Nephron progenitor cell (in vitro differentiated cells): ENCODE measurements around the gene HES3.

Experiments
- DNase-seq: peaks from one replicate; pipeline ENCODE4 v3.0.0; 2021
- H3K27ac Mint-ChIP-seq: 2 replicates; pipeline ENCODE4 v1.8.0; 2021; ENCODE audit warnings: mild to moderate bottlenecking, moderate library complexity, mixed read lengths
- H3K27me3 Mint-ChIP-seq: 2 replicates; pipeline ENCODE4 v1.8.0; 2021; ENCODE audit warnings: mild to moderate bottlenecking, low read depth, mixed read lengths; ENCODE audit not compliant: poor library complexity
- H3K36me3 Mint-ChIP-seq: 2 replicates; pipeline ENCODE4 v1.8.0; 2021; ENCODE audit warnings: low read depth, mixed read lengths
- H3K4me1 Mint-ChIP-seq: 2 replicates; pipeline ENCODE4 v1.8.0; 2021; ENCODE audit warnings: mixed read lengths
- H3K4me3 Mint-ChIP-seq: 2 replicates; pipeline ENCODE4 v1.8.0; 2021; ENCODE audit warnings: mild to moderate bottlenecking, moderate library complexity, mixed read lengths
- H3K9me3 Mint-ChIP-seq: 2 replicates; pipeline ENCODE4 v1.8.0; 2021; ENCODE audit warnings: mild to moderate bottlenecking, moderate library complexity, mixed read lengths
- TF ChIP-seq, protein P1 (sequence below): fragments of 200-600 bp; sonication (generic); IDR thresholded peaks from 2 replicates; pipeline ENCODE4 v1.5.0; 2021; ENCODE audit warnings: antibody characterized with exemption

The HES3 gene

DNA sequence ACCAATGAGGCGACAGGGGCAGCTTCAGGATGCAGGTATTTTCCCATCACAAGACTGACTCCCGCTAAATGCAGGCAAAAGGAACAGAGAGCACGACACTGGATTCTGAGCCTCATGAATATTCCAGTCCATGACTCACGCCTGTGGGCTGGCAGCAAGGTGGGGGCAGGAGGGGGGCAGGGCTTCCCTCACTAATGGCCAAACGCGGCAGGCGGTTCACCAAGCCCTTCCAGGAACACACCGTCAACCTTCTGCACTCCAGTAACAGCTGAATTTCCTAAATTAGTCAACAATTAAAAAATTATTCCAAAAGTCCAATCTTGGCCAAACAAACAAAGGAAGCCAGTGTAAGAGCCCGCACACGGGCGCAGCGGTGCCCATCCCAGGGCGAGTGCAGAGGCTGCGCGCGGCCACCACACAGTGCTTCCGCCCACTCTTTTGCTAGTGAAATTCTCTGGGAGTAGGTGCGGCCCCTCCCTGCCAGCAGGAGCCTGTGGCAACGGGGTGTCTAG, 29.5 kb downstream of the HES3 start:
- no peaks in the 10 kb centered on the region for H3K9me3 Mint-ChIP-seq
- no peak for DNase-seq
- no peaks in the 10 kb centered on the region for H3K36me3 Mint-ChIP-seq
- no peak overlapping the region for H3K4me3 Mint-ChIP-seq
- peaks cover 91% of the 10 kb centered on the region for H3K4me1 Mint-ChIP-seq
- peaks cover 6% of the 10 kb centered on the region for H3K27me3 Mint-ChIP-seq
- TF ChIP-seq, protein P1, sequence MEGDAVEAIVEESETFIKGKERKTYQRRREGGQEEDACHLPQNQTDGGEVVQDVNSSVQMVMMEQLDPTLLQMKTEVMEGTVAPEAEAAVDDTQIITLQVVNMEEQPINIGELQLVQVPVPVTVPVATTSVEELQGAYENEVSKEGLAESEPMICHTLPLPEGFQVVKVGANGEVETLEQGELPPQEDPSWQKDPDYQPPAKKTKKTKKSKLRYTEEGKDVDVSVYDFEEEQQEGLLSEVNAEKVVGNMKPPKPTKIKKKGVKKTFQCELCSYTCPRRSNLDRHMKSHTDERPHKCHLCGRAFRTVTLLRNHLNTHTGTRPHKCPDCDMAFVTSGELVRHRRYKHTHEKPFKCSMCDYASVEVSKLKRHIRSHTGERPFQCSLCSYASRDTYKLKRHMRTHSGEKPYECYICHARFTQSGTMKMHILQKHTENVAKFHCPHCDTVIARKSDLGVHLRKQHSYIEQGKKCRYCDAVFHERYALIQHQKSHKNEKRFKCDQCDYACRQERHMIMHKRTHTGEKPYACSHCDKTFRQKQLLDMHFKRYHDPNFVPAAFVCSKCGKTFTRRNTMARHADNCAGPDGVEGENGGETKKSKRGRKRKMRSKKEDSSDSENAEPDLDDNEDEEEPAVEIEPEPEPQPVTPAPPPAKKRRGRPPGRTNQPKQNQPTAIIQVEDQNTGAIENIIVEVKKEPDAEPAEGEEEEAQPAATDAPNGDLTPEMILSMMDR = no peak
- H3K27ac Mint-ChIP-seq = no peak overlapping the region

DNA sequence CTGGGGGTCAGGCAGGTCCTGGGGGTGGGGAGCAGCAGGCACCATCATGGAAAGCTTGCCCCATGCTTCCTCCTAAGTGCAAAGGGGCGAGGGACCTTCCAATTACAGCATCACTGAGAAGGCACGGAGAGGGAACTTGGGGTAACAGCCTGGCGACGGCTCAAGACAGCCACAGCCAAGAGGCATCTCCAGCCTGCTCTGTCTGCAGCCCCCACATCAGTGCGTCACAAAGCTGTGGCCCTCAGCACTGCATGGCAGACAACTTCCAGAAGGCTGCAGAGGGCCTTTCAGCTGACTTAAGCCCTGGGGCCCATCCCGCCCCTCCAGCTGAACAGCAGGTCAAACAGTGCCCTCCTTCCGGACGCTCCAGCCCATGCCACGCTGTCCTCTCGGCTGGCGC, 30.1 kb downstream of the HES3 start:
- peaks cover 8% of the 10 kb centered on the region for H3K27me3 Mint-ChIP-seq
- TF ChIP-seq, protein P1 = no peak
- H3K4me3 Mint-ChIP-seq = no peak overlapping the region
- H3K4me1 Mint-ChIP-seq = peaks cover 91% of the 10 kb centered on the region
- DNase-seq = no peak
- H3K27ac Mint-ChIP-seq = no peak overlapping the region
- H3K9me3 Mint-ChIP-seq = no peaks in the 10 kb centered on the region
- no peaks in the 10 kb centered on the region for H3K36me3 Mint-ChIP-seq

DNA sequence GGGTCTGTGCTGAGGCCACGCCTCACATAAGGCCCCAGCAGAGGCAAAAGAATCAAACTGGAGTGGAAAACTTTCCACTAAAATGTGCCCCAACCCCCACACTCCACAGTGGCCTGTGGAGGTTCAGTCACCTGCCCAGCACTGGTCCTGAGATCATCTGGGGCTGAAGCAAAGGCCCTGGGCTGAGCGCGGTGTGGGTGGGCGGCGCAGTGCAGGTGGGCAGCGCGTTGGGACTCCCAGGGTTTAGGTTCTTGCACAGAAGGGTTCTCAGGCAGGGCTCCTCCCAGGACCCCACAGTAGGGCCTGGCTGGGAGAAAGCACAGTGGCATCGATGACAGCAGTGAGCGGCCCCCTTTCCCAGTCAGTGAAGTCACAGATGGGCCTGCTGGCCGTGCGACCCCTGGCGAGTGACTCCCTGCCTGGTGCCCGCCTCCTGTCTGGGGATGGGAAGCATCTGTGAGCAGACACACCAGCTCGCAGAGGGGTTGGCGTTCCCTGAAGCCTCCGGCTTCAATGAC, 30.7 kb downstream of the HES3 start:
- Mint-ChIP-seq H3K27ac (no peak overlapping the region), H3K4me3 (no peak overlapping the region), H3K9me3 (no peaks in the 10 kb centered on the region), H3K27me3 (peaks cover 10% of the 10 kb centered on the region), H3K4me1 (peaks cover 91% of the 10 kb centered on the region), H3K36me3 (no peaks in the 10 kb centered on the region)
- TF ChIP-seq, protein P1 = no peak
- no peak for DNase-seq

DNA sequence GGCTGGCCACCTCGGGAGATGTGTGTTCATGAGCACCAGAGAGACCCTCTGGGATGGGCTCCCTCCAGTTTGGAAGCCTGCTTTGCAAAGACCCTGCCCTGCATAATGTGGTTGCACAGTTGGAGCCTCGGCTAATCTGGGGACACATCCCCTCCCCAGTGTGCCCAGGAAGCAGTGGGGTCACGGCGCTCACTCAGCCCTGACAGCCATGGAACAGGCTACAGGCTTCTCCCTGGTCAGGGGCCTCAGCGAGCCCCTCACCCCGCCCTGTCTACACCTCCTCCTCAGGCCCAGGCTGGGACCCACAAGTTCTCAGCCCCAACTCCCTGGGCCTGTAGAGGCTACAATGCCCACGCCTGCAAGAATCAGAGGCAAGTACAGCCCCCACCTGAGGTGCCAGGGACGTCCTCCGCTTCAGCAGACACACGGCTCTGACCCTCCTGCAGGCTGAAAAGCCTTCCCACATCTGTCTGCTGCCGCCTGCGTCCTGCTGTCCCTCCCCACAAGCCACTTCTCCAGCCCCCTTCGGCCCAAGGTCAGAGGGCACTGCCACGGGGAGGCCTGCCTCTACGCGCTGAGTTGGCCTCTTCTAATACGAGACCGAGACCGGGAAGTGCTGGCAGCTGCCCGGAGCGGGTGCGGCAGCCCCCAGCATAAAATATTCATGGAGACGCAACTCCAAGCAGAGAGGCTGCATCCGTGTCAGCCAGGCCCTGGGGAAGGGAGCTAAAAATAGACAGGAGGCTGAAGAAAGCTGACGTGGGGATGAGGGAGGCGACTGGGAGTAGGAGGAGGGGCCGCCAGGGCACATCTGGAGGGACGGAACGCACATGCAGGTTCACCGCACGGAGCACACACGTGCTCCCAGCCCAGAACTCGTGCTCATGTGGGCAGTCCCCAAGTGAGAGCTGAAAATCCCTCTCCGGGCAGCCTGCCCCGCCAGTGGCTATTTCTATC, 32.1 kb downstream of the HES3 start:
- Mint-ChIP-seq H3K36me3 (no peaks in the 10 kb centered on the region), H3K4me1 (peaks cover 77% of the 10 kb centered on the region), H3K27me3 (peaks cover 10% of the 10 kb centered on the region), H3K9me3 (no peaks in the 10 kb centered on the region), H3K27ac (no peak overlapping the region), H3K4me3 (peak overlapping the region; percentile 54)
- TF ChIP-seq, protein P1 = no peak
- DNase-seq = peak; percentile 40

DNA sequence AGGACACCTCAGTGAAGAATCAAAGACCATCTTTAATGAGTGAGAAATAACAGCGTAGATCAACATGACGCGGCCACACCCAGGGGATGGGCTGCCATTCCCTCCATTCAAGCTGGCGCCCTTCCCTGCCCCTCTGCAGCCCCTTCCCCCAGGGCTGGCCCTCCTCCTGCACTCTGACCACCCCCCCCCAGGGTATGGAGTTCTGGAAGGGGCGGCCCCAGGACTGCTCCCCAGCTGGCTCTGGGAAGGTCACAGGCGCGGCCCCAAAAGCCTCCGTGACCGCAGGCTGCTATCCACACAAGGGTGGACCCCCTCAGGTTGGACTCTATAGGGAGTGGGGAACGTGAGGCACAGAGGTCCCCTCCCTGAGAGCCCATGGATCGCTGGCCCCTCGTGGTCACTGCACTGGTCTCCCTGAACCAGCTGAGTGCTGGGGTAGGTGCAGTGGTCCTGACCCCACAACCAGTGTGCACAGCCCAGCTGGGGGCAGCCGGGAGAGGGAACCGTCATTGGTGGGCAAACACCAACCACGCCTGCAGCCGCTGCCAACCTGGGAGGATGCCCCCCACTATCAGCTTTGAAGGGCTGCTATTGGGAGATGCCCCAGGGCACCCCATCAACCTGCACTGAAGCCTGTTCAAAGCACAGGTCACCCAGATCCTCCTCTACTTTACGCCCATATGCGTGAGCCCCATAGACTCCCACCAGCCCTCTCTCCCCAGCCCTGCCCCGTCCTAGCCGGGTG, 33.0 kb downstream of the HES3 start:
- Mint-ChIP-seq H3K4me3 (no peak overlapping the region), H3K9me3 (no peaks in the 10 kb centered on the region), H3K36me3 (no peaks in the 10 kb centered on the region), H3K27ac (no peak overlapping the region), H3K4me1 (peaks cover 68% of the 10 kb centered on the region), H3K27me3 (peaks cover 10% of the 10 kb centered on the region)
- DNase-seq = no peak
- TF ChIP-seq, protein P1 = no peak
